ENCODE measurements around the gene CEP170.

GRCh38 chr1:243258731-243259130 lies 3.6 kb upstream of the CEP170 start:
- TF ChIP-seq, protein P1, sequence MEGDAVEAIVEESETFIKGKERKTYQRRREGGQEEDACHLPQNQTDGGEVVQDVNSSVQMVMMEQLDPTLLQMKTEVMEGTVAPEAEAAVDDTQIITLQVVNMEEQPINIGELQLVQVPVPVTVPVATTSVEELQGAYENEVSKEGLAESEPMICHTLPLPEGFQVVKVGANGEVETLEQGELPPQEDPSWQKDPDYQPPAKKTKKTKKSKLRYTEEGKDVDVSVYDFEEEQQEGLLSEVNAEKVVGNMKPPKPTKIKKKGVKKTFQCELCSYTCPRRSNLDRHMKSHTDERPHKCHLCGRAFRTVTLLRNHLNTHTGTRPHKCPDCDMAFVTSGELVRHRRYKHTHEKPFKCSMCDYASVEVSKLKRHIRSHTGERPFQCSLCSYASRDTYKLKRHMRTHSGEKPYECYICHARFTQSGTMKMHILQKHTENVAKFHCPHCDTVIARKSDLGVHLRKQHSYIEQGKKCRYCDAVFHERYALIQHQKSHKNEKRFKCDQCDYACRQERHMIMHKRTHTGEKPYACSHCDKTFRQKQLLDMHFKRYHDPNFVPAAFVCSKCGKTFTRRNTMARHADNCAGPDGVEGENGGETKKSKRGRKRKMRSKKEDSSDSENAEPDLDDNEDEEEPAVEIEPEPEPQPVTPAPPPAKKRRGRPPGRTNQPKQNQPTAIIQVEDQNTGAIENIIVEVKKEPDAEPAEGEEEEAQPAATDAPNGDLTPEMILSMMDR (IDR thresholded peaks at IDR 0.05; ENCODE audit: low read length) = no peak
- no peak for TF ChIP-seq EZH2phosphoT487 (IDR thresholded peaks at IDR 0.05; ENCODE audit: low read length)
